CD8-positive, alpha-beta memory T cell (primary cell): Measurements from ENCODE around the gene LRRC8B. TPM values are rescaled to one million over a fixed set of nuclear protein-coding genes. Genes with fewer than 3 reads are reported as not detected.
A peak's percentile ranks its signal among the peaks of the same experiment; 100 is the strongest.

Experiments
- CTCF ChIA-PET: fragments of 350-600 bp; sonication (Branson Sonifier 250); formaldehyde crosslinking; loops from one replicate; lab custom pipeline; 2021; ENCODE audit warnings: antibody characterized with exemption; lab: Charles Lee
- POLR2A ChIA-PET: fragments of 350-600 bp; sonication (Branson Sonifier 250); formaldehyde crosslinking; loops from one replicate; lab custom pipeline; 2021; ENCODE audit warnings: antibody characterized with exemption; lab: Charles Lee
- DNase-seq, 5 donors: peaks; one replicate each; pipeline versions ENCODE4 v3.0.0 to v3.0.0-alpha.2; 2020 to 2022; ENCODE audit warnings: mixed read lengths in 1 of 5
- H3K27ac ChIP-seq: one replicate; pipeline ENCODE4 v1.7.0; 2013; ENCODE audit warnings: low read depth, mild to moderate bottlenecking, low read length, moderate library complexity
- H3K27me3 ChIP-seq: 2 replicates; pipeline ENCODE4 v1.7.0; 2013; ENCODE audit warnings: low read length, mild to moderate bottlenecking; ENCODE audit not compliant: insufficient read depth, poor library complexity, severe bottlenecking
- H3K36me3 ChIP-seq: 2 replicates; pipeline ENCODE4 v1.7.0; 2013; ENCODE audit warnings: mild to moderate bottlenecking, low read length, moderate library complexity; ENCODE audit not compliant: insufficient read depth
- H3K4me1 ChIP-seq: 2 replicates; pipeline ENCODE4 v1.7.0; 2013; ENCODE audit warnings: mild to moderate bottlenecking, low read length, moderate library complexity; ENCODE audit not compliant: insufficient read depth
- H3K4me3 ChIP-seq: 2 replicates; pipeline ENCODE4 v1.7.0; 2013; ENCODE audit warnings: mild to moderate bottlenecking, low read length
- H3K9me3 ChIP-seq: 2 replicates; pipeline ENCODE4 v1.7.0; 2013; ENCODE audit warnings: mild to moderate bottlenecking, low read length
- H3K27ac Mint-ChIP-seq, 8 donors: one replicate each; pipeline ENCODE4 v1.8.0; 2020 to 2021; ENCODE audit warnings: mixed read lengths in 8 of 8, mild to moderate bottlenecking in 6 of 8, inconsistent platforms in 3 of 8, moderate library complexity in 3 of 8
- H3K27me3 Mint-ChIP-seq, 2 donors: one replicate each; pipeline ENCODE4 v1.8.0; 2020 to 2021; ENCODE audit warnings: mixed read lengths in 2 of 2, mild to moderate bottlenecking in 1 of 2, moderate library complexity in 1 of 2
- H3K36me3 Mint-ChIP-seq, 3 donors: one replicate each; pipeline ENCODE4 v1.8.0; 2020 to 2021; ENCODE audit warnings: mixed read lengths in 3 of 3, inconsistent platforms in 1 of 3, mild to moderate bottlenecking in 1 of 3
- H3K4me1 Mint-ChIP-seq, 3 donors: one replicate each; pipeline ENCODE4 v1.8.0; 2020 to 2021; ENCODE audit warnings: mixed read lengths in 3 of 3, inconsistent platforms in 1 of 3, mild to moderate bottlenecking in 1 of 3
- H3K4me3 Mint-ChIP-seq, 7 donors: one replicate each; pipeline ENCODE4 v1.8.0; 2020 to 2021; ENCODE audit warnings: mixed read lengths in 7 of 7, mild to moderate bottlenecking in 6 of 7, moderate library complexity in 4 of 7, inconsistent platforms in 2 of 7
- H3K9me3 Mint-ChIP-seq, 5 donors: one replicate each; pipeline ENCODE4 v1.8.0; 2020 to 2022; ENCODE audit warnings: mixed read lengths in 5 of 5, mild to moderate bottlenecking in 3 of 5, moderate library complexity in 2 of 5, inconsistent platforms in 1 of 5
- polyA plus RNA-seq: library from polyadenylated mRNA; unstranded; fragments of 300-500 nt; fragmentation: Illumina TruSeq; gene quantifications from one replicate; pipeline ENCODE4 v1.2.3, GENCODE V29; 2021
- total RNA-seq, 2 experiments: library from RNA; stranded (reverse); gene quantifications; one replicate each; pipeline ENCODE4 v1.2.3, GENCODE V29; 2021

The LRRC8B gene
- total and polyA plus RNA-seq, 3 experiments from 2014 or later = 16.3 to 39.5 (median 36.9) TPM

- ChIA-PET CTCF (no interaction called here), POLR2A (no interaction called here)
- Mint-ChIP-seq H3K27ac (peak overlapping the region in 4 of 8 donors; percentile 2 to 41 (median 24)), H3K4me1 (peaks cover 31 to 73% (median 67%) of the 10 kb centered on the region in 3 donors), H3K4me3 (no peak overlapping the region), H3K27me3 (no peaks in the 10 kb centered on the region), H3K9me3 (no peaks in the 10 kb centered on the region), H3K36me3 (peaks cover 3 to 15% (median 4%) of the 10 kb centered on the region in 3 donors)
- H3K4me3 ChIP-seq = no peak overlapping the region
- no peak for DNase-seq
- H3K27me3 ChIP-seq = no peaks in the 10 kb centered on the region
- H3K36me3 ChIP-seq = no peaks in the 10 kb centered on the region
- peak overlapping the region; percentile 40 for H3K27ac ChIP-seq
- peaks cover 18% of the 10 kb centered on the region for H3K4me1 ChIP-seq
- no peaks in the 10 kb centered on the region for H3K9me3 ChIP-seq
Observed at GRCh38 chr1:89545264-89546038, 20.8 kb downstream of the LRRC8B start.

DNA sequence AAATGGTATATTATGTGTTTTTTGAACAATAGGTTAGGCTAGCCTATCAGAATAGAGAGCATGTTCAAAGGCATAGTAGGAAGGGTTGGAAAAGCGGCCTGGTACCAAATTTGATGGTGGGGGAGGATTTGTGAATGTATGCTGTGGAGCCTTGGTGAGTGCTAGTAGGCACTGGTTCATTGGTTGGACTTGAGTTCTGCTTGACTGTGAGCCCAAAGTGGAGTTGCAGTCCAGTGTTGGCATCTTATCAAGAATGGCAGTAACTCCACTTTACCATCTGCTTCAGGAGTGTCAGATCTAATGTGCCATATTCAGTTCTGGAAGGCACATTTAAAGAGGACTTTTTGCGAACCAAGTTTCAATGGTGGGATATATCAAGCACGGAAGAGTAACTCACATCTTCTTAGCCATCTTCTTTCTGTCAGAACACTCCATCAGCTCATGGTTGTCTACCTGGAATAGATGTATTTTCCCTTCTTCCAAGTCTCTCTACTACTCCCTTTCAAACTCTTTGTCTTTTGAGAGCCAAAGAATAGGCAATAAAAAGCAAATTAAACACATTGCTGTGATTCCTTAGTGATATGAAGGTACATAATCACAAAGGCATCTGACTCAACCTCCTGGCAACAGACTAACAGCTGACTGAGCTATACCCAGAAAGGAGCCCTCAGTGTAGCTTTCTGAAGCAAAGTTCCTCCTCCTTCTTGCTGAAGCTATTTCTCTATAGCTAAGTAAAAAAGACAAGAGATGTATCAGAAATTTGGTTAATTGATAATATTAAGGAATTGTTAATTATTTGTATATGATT is 21.7 kb downstream of the LRRC8B start:
- Mint-ChIP-seq H3K4me1 (peaks cover 32 to 73% (median 66%) of the 10 kb centered on the region in 3 donors), H3K27ac (peak overlapping the region in 2 of 8 donors; percentile 29 to 66), H3K4me3 (no peak overlapping the region), H3K27me3 (no peaks in the 10 kb centered on the region), H3K36me3 (peaks cover 0 to 14% (median 8%) of the 10 kb centered on the region in 3 donors), H3K9me3 (no peaks in the 10 kb centered on the region)
- CTCF ChIA-PET = interaction anchor here (0.8 kb wide), 1 partner anchor 15 kb away, joined by 3 read pairs; no protein-coding TSS in a partner anchor
- Histone ChIP-seq H3K4me3 (no peak overlapping the region), H3K9me3 (no peaks in the 10 kb centered on the region), H3K36me3 (no peaks in the 10 kb centered on the region), H3K27me3 (no peaks in the 10 kb centered on the region), H3K27ac (peak overlapping the region; percentile 51), H3K4me1 (peaks cover 18% of the 10 kb centered on the region)
- POLR2A ChIA-PET = no interaction called here
- DNase-seq = no peak

GRCh38 chr1:89546934-89547562 is 22.4 kb downstream of the LRRC8B start:
- peaks cover 0 to 14% (median 8%) of the 10 kb centered on the region in 3 donors for H3K36me3 Mint-ChIP-seq
- CTCF ChIA-PET = interaction anchor here (0.8 kb wide), 1 partner anchor 16 kb away, joined by 3 read pairs; no protein-coding TSS in a partner anchor
- H3K4me3 Mint-ChIP-seq = no peak overlapping the region
- Histone ChIP-seq H3K36me3 (no peaks in the 10 kb centered on the region), H3K27me3 (no peaks in the 10 kb centered on the region), H3K4me3 (no peak overlapping the region), H3K27ac (peak overlapping the region; percentile 51), H3K4me1 (peaks cover 18% of the 10 kb centered on the region), H3K9me3 (no peaks in the 10 kb centered on the region)
- peak overlapping the region in 1 of 8 donors; percentile 29 for H3K27ac Mint-ChIP-seq
- H3K9me3 Mint-ChIP-seq = no peaks in the 10 kb centered on the region
- POLR2A ChIA-PET = no interaction called here
- peaks cover 28 to 74% (median 68%) of the 10 kb centered on the region in 3 donors for H3K4me1 Mint-ChIP-seq
- DNase-seq = no peak
- no peaks in the 10 kb centered on the region for H3K27me3 Mint-ChIP-seq

DNA sequence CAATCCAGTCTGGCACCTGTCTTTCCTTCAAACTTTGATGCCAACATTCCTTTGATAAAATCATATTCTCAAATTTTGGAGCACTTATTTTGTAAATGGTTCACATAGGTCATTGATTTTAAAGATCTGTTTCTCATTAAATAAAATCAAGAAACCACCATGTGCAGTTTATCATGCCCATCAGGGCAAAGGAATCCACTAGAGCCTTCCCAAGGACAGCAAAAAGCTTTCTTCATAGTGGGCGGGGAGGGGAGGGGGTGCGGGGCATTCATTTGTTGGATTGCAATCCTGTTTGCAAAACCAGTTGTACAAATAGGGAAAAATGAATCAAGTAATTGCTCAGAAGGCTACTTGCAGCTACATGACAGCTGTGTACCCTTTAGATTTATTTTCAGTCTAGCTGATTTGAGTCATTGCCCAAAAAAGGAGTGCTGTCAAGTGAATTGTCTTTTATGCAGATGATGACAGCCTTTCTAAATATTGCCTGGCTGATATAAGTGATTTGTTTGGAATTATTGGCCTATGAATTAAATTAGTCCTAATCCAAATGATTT is 23.0 kb downstream of the LRRC8B start:
- H3K27ac Mint-ChIP-seq = no peak overlapping the region
- peaks cover 32 to 75% (median 70%) of the 10 kb centered on the region in 3 donors for H3K4me1 Mint-ChIP-seq
- DNase-seq = no peak
- CTCF ChIA-PET = no interaction called here
- H3K36me3 ChIP-seq = no peaks in the 10 kb centered on the region
- H3K4me1 ChIP-seq = peaks cover 18% of the 10 kb centered on the region
- H3K9me3 Mint-ChIP-seq = no peaks in the 10 kb centered on the region
- H3K4me3 Mint-ChIP-seq = no peak overlapping the region
- no peaks in the 10 kb centered on the region for H3K27me3 Mint-ChIP-seq
- POLR2A ChIA-PET = no interaction called here
- no peaks in the 10 kb centered on the region for H3K27me3 ChIP-seq
- no peak overlapping the region for H3K4me3 ChIP-seq
- H3K36me3 Mint-ChIP-seq = peaks cover 0 to 14% (median 8%) of the 10 kb centered on the region in 3 donors
- no peaks in the 10 kb centered on the region for H3K9me3 ChIP-seq
- peak overlapping the region; percentile 10 for H3K27ac ChIP-seq

DNA sequence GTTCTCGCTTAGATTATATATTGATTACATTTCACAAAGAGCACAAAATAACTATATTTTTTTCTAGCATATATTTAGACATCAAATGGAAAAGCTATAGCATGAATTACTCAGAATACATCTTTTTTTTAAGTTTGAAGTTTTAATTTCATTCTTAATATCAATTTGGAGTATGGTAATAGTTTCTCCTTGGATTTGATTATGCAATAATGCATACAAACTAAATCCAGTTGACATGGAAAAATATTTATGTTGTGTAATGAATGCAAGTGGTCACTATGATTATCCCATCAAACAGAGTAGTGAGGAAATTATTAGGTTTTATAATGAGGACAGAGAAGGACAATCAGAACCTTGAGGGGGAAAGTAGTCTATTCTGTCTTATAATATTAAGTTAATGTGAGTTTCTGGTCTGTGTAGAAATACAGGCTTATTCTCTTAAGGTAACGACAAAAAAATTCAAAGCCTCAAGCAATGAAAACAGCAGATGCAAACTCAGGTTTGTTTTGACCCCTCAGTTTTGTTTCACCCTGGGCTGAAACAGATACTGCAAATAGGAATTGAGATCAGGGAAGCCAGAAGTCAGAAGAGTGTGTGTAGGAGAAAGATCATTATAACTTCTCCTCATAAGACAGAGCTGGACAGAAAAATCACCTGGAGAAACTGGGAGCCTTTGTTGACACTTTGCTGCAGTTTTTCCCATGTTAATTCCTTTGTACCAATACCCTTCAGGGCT is 23.7 kb downstream of the LRRC8B start:
- no peak overlapping the region for H3K27ac Mint-ChIP-seq
- ChIA-PET CTCF (no interaction called here), POLR2A (no interaction called here)
- no peak for DNase-seq
- no peaks in the 10 kb centered on the region for H3K27me3 Mint-ChIP-seq
- H3K4me3 Mint-ChIP-seq = no peak overlapping the region
- Histone ChIP-seq H3K36me3 (no peaks in the 10 kb centered on the region), H3K9me3 (no peaks in the 10 kb centered on the region), H3K27me3 (no peaks in the 10 kb centered on the region), H3K4me3 (no peak overlapping the region), H3K4me1 (peaks cover 22% of the 10 kb centered on the region), H3K27ac (no peak overlapping the region)
- H3K4me1 Mint-ChIP-seq = peaks cover 31 to 76% (median 71%) of the 10 kb centered on the region in 3 donors
- no peaks in the 10 kb centered on the region for H3K9me3 Mint-ChIP-seq
- peaks cover 0 to 15% (median 8%) of the 10 kb centered on the region in 3 donors for H3K36me3 Mint-ChIP-seq

GRCh38 chr1:89550995-89551394 is 26.4 kb downstream of the LRRC8B start:
- Histone ChIP-seq H3K36me3 (no peaks in the 10 kb centered on the region), H3K4me3 (no peak overlapping the region), H3K27me3 (no peaks in the 10 kb centered on the region), H3K9me3 (no peaks in the 10 kb centered on the region), H3K4me1 (peaks cover 10% of the 10 kb centered on the region), H3K27ac (no peak overlapping the region)
- Mint-ChIP-seq H3K4me3 (no peak overlapping the region), H3K4me1 (peaks cover 14 to 76% (median 59%) of the 10 kb centered on the region in 3 donors), H3K36me3 (peaks cover 0 to 21% (median 18%) of the 10 kb centered on the region in 3 donors), H3K9me3 (no peaks in the 10 kb centered on the region), H3K27me3 (no peaks in the 10 kb centered on the region), H3K27ac (peak overlapping the region in 1 of 8 donors; percentile 66)
- CTCF ChIA-PET = interaction anchor here (0.7 to 2.5 kb wide), 2 partner anchors 11 to 212 kb away, joined by 3 to 7 read pairs; no protein-coding TSS in a partner anchor
- POLR2A ChIA-PET = no interaction called here
- no peak for DNase-seq

GRCh38 chr1:89552471-89553081 is 27.9 kb downstream of the LRRC8B start:
- H3K4me3 ChIP-seq = no peak overlapping the region
- peak overlapping the region in 5 of 7 donors; percentile 19 to 63 (median 42) for H3K4me3 Mint-ChIP-seq
- peaks cover 0 to 31% (median 18%) of the 10 kb centered on the region in 3 donors for H3K36me3 Mint-ChIP-seq
- POLR2A ChIA-PET = no interaction called here
- no peaks in the 10 kb centered on the region for H3K9me3 Mint-ChIP-seq
- no peaks in the 10 kb centered on the region for H3K27me3 Mint-ChIP-seq
- no peaks in the 10 kb centered on the region for H3K36me3 ChIP-seq
- CTCF ChIA-PET = no interaction called here
- peaks cover 10% of the 10 kb centered on the region for H3K4me1 ChIP-seq
- peaks cover 20 to 78% (median 58%) of the 10 kb centered on the region in 3 donors for H3K4me1 Mint-ChIP-seq
- DNase-seq = peak in 1 of 5 donors; percentile 5
- H3K27me3 ChIP-seq = no peaks in the 10 kb centered on the region
- H3K9me3 ChIP-seq = no peaks in the 10 kb centered on the region
- H3K27ac ChIP-seq = no peak overlapping the region
- peak overlapping the region in 4 of 8 donors; percentile 9 to 48 (median 26) for H3K27ac Mint-ChIP-seq
